ENCODE measurements around the gene SUN1. TPM values are rescaled to one million over a fixed set of nuclear protein-coding genes. Genes with fewer than 3 reads are reported as not detected.

The SUN1 gene
- total and polyA plus RNA-seq, 9 of the 15 experiments (the other 6 are each of a cell fraction or from before 2014, with no cell fraction given): 36.8 to 132 (median 62.3) TPM

DNA sequence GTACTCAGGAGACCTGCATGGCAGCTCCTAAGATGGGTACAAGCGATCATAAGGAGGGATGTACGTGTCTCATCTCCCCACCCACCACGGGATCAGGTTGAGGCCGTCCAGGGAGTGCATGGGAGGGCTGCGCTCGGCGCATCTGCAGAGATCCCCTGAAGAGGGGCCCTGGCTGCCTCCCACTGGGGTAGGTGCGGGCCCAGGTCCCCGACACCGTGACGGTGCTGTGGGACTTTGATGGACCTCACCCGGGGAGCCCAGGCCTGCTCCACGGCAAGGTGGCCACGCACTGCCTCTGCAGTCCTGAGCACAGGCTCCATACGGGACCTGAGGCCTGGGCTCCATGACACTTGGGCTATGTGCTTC, 56.7 kb downstream of the SUN1 start:
- H3K4me3 ChIP-seq: no peak overlapping the region
- TF ChIP-seq POLR2G (IDR thresholded peaks at IDR 0.05; ENCODE audit: low read depth, low read length) (peak; percentile 32; the same call in 1 of the 2 replicates), PCBP2 (IDR thresholded peaks at IDR 0.05; ENCODE audit: low read depth, low read length, poor library complexity, severe bottlenecking) (no peak)
- DNase-seq (ENCODE audit: extremely low read depth in 1 of 4, low spot score in 3 of 4): no peak
- in situ Hi-C loops (cut with MboI) (no loop called here), intact Hi-C loops (cut with micrococcal nuclease) (no loop called here)
- no peak overlapping the region for H2AFZ ChIP-seq (ENCODE audit: low read depth, low read length)
- H3K4me2 ChIP-seq (ENCODE audit: insufficient read depth, low read length): no peak overlapping the region
- 84% methylated on average over 15 of the region's 15 CpGs for WGBS (ENCODE audit: insufficient coverage, low coverage, missing lambda C conversion rate)
- H3K9ac ChIP-seq (ENCODE audit: insufficient read depth in 1 of 2, low read depth in 2 of 2, low read length in 2 of 2): no peak overlapping the region; a peak in 1 of 4 replicates
- peaks cover 54% of the 10 kb centered on the region for H3K79me2 ChIP-seq (ENCODE audit: control insufficient read depth, insufficient read depth, low read length)
- FAIRE-seq: no peak
- BruUV-seq (replicated peaks): no TSS peak
- ChIA-PET CTCF (ENCODE audit: low intra/inter-chr PET ratio) (no interaction called here), POLR2A (no interaction called here)
- H3K4me1 ChIP-seq (replicated peaks in 1 of 2; ENCODE audit: control insufficient read depth in 2 of 2, insufficient read depth in 2 of 2, low read length in 2 of 2): peaks cover 0 to 37% of the 10 kb centered on the region in 2 experiments; a peak in 2 of 5 replicates
- peaks cover 13% of the 10 kb centered on the region; the same call in 1 of the 2 replicates for H4K20me1 ChIP-seq (replicated peaks; ENCODE audit: control insufficient read depth, insufficient read depth, low read length)
- H3K9me3 ChIP-seq (replicated peaks; ENCODE audit: control insufficient read depth, insufficient read depth, low read depth, low read length): no peaks in the 10 kb centered on the region
- ATAC-seq: no peak
- no peak overlapping the region for H3K27ac ChIP-seq (ENCODE audit: extremely low read depth, low read depth, low read length)
- H3K9me1 ChIP-seq (ENCODE audit: control insufficient read depth, insufficient read depth, low read length): peaks cover 3% of the 10 kb centered on the region
- H3K36me3 ChIP-seq (ENCODE audit: control insufficient read depth, insufficient read depth, low read length): peaks cover 85% of the 10 kb centered on the region; the same call in 2 of the 3 replicates
- H3K27me3 ChIP-seq (ENCODE audit: control insufficient read depth in 2 of 2, insufficient read depth in 2 of 2, low read length in 2 of 2): no peaks in the 10 kb centered on the region

DNA sequence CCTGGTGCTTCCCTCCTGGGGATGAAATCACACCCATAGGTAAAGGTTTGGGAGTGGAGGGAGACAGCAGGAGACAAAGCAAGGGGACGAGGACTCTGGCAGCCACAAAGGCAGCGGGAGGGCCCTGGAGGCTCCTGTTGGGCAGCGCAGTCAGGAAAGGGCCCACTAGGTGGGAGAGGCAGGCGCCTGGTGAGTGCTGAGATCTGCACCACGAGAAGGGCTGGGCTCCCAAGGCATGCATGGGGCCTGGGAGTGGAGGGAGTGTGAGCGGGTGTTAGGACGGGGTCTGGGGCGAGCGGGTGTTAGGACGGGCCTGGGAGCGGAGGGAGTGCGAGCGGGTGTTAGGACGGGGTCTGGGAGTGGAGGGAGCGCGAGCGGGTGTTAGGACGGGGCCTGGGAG, 57.1 kb downstream of the SUN1 start:
- ChIA-PET CTCF (ENCODE audit: low intra/inter-chr PET ratio) (no interaction called here), POLR2A (no interaction called here)
- H3K4me3 ChIP-seq: no peak overlapping the region
- intact Hi-C loops (cut with micrococcal nuclease): no loop called here
- no peaks in the 10 kb centered on the region for H3K27me3 ChIP-seq (ENCODE audit: control insufficient read depth in 2 of 2, insufficient read depth in 2 of 2, low read length in 2 of 2)
- H3K79me2 ChIP-seq (ENCODE audit: control insufficient read depth, insufficient read depth, low read length): peaks cover 50% of the 10 kb centered on the region
- peaks cover 9% of the 10 kb centered on the region; the same call in 1 of the 2 replicates for H4K20me1 ChIP-seq (replicated peaks; ENCODE audit: control insufficient read depth, insufficient read depth, low read length)
- peaks cover 0 to 36% of the 10 kb centered on the region in 2 experiments; a peak in 1 of 5 replicates for H3K4me1 ChIP-seq (replicated peaks in 1 of 2; ENCODE audit: control insufficient read depth in 2 of 2, insufficient read depth in 2 of 2, low read length in 2 of 2)
- ATAC-seq (no peak), FAIRE-seq (no peak), DNase-seq (ENCODE audit: extremely low read depth in 1 of 4, low spot score in 3 of 4) (no peak)
- H2AFZ ChIP-seq (ENCODE audit: low read depth, low read length): no peak overlapping the region
- H3K36me3 ChIP-seq (ENCODE audit: control insufficient read depth, insufficient read depth, low read length): peaks cover 89% of the 10 kb centered on the region; the same call in 2 of the 3 replicates
- in situ Hi-C loops (cut with MboI): no loop called here
- 100% methylated on average over 3 of the region's 18 CpGs for WGBS (ENCODE audit: insufficient coverage, low coverage, missing lambda C conversion rate)
- H3K9me1 ChIP-seq (ENCODE audit: control insufficient read depth, insufficient read depth, low read length): peaks cover 3% of the 10 kb centered on the region
- H3K27ac ChIP-seq (ENCODE audit: extremely low read depth, low read depth, low read length): no peak overlapping the region
- TF ChIP-seq RBM22 (IDR thresholded peaks at IDR 0.05; ENCODE audit: low read depth, low read length, poor library complexity, severe bottlenecking) (peak; percentile 24), FOXA3 (CRISPR knock-in tag; conservative IDR thresholded peaks at IDR 0.05 in 1 of 2, IDR thresholded peaks at IDR 0.05 in 1 of 2) (no peak)
- BruUV-seq (replicated peaks): no TSS peak
- no peaks in the 10 kb centered on the region for H3K9me3 ChIP-seq (replicated peaks; ENCODE audit: control insufficient read depth, insufficient read depth, low read depth, low read length)
- H3K9ac ChIP-seq (ENCODE audit: insufficient read depth in 1 of 2, low read depth in 2 of 2, low read length in 2 of 2): no peak overlapping the region; a peak in 1 of 4 replicates
- no peak overlapping the region for H3K4me2 ChIP-seq (ENCODE audit: insufficient read depth, low read length)
